GM23338 (cell line): Measurements from ENCODE around the gene HELZ. TPM values are rescaled to one million over a fixed set of nuclear protein-coding genes. Genes with fewer than 3 reads are reported as not detected.

ENCODE experiments used
- ATAC-seq: fragments of 200-7000 bp; cut with Tn5 transposase; 3 replicates; pipeline ENCODE4 v1.9.1; 2020
- DNase-seq: peaks from one replicate; pipeline ENCODE4 v3.0.0-alpha.2; 2015; ENCODE audit warnings: low spot score
- H2AFZ ChIP-seq: fragments of 200-600 bp; sonication (generic); 2 replicates; pipeline ENCODE4 v1.8.0; 2016; ENCODE audit warnings: antibody characterized with exemption, mild to moderate bottlenecking, moderate library complexity
- H3F3A ChIP-seq: fragments of 200-600 bp; sonication (generic); replicated peaks from 2 replicates; pipeline ENCODE4 v1.8.0; 2017; ENCODE audit warnings: antibody characterized with exemption, mixed run types, low read depth
- H3K27ac ChIP-seq: fragments of 200-600 bp; sonication (generic); 2 replicates; pipeline ENCODE4 v1.6.1; 2016; ENCODE audit warnings: low read depth
- H3K27me3 ChIP-seq: fragments of 200-600 bp; sonication (generic); 2 replicates; pipeline ENCODE4 v1.8.0; 2016; ENCODE audit warnings: mild to moderate bottlenecking, mixed run types, moderate library complexity; ENCODE audit not compliant: insufficient read depth
- H3K36me3 ChIP-seq: fragments of 200-600 bp; sonication (generic); 2 replicates; pipeline ENCODE4 v1.8.0; 2016; ENCODE audit warnings: mild to moderate bottlenecking; ENCODE audit not compliant: insufficient read depth
- H3K4me1 ChIP-seq: fragments of 200-600 bp; sonication (generic); 2 replicates; pipeline ENCODE4 v1.8.0; 2016; ENCODE audit warnings: mild to moderate bottlenecking, moderate library complexity; ENCODE audit not compliant: insufficient read depth
- H3K4me2 ChIP-seq: fragments of 200-600 bp; sonication (generic); 2 replicates; pipeline ENCODE4 v1.7.1; 2017; ENCODE audit warnings: mixed run types
- H3K4me3 ChIP-seq: fragments of 200-600 bp; sonication (generic); 2 replicates; pipeline ENCODE4 v1.6.1; 2016; ENCODE audit warnings: mixed run types
- H3K79me2 ChIP-seq: fragments of 200-600 bp; sonication (generic); replicated peaks from 2 replicates; pipeline ENCODE4 v1.8.0; 2017; ENCODE audit warnings: mild to moderate bottlenecking; ENCODE audit not compliant: insufficient read depth
- H3K9me2 ChIP-seq: fragments of 200-600 bp; sonication (generic); 2 replicates; pipeline ENCODE4 v1.8.0; 2017; ENCODE audit not compliant: insufficient read depth
- H4K20me1 ChIP-seq: fragments of 200-600 bp; sonication (generic); replicated peaks from 2 replicates; pipeline ENCODE4 v1.8.0; 2017; ENCODE audit warnings: mild to moderate bottlenecking; ENCODE audit not compliant: insufficient read depth
- H3K27ac Mint-ChIP-seq: 2 replicates; pipeline ENCODE4 v1.8.0; 2020; ENCODE audit warnings: inconsistent platforms, mild to moderate bottlenecking, moderate library complexity, mixed read lengths
- H3K27me3 Mint-ChIP-seq: 3 replicates; pipeline ENCODE4 v1.8.0; 2022; ENCODE audit warnings: low read depth, mild to moderate bottlenecking, moderate library complexity, mixed read lengths, inconsistent platforms; ENCODE audit not compliant: insufficient read depth, poor library complexity
- H3K36me3 Mint-ChIP-seq: 3 replicates; pipeline ENCODE4 v1.8.0; 2021; ENCODE audit warnings: low read depth, mild to moderate bottlenecking, inconsistent platforms, moderate library complexity, mixed read lengths
- H3K4me1 Mint-ChIP-seq: 3 replicates; pipeline ENCODE4 v1.8.0; 2020; ENCODE audit warnings: mild to moderate bottlenecking, inconsistent platforms, mixed read lengths
- H3K4me3 Mint-ChIP-seq: 3 replicates; pipeline ENCODE4 v1.8.0; 2021; ENCODE audit warnings: moderate library complexity, mild to moderate bottlenecking, inconsistent platforms, mixed read lengths
- H3K9me3 Mint-ChIP-seq: 3 replicates; pipeline ENCODE4 v1.8.0; 2020; ENCODE audit warnings: moderate library complexity, mild to moderate bottlenecking, inconsistent platforms, mixed read lengths
- CREB1 ChIP-seq: fragments of 250-450 bp; sonication (Bioruptor Pico); IDR thresholded peaks from 2 replicates; pipeline ENCODE4 v1.5.0; 2020; ENCODE audit warnings: low read depth, mild to moderate bottlenecking, moderate library complexity
- EZH2phosphoT487 ChIP-seq: fragments of 200-600 bp; sonication (generic); IDR thresholded peaks from one replicate; pipeline ENCODE4 v1.8.1; 2018; ENCODE audit warnings: antibody characterized with exemption; ENCODE audit not compliant: unreplicated experiment
- JUNB ChIP-seq: IDR thresholded peaks from one replicate; pipeline ENCODE4 v1.6.1; 2016; ENCODE audit warnings: antibody characterized with exemption; ENCODE audit not compliant: unreplicated experiment
- POLR2AphosphoS5 ChIP-seq: IDR thresholded peaks from 2 replicates; pipeline ENCODE4 v1.6.1; 2016; ENCODE audit warnings: antibody characterized with exemption, low read depth
- STAT1 ChIP-seq: IDR thresholded peaks from one replicate; pipeline ENCODE4 v1.6.1; 2016; ENCODE audit warnings: antibody characterized with exemption; ENCODE audit not compliant: unreplicated experiment
- ZNF114 ChIP-seq: fragments of 250-450 bp; sonication (Bioruptor Pico); IDR thresholded peaks from 2 replicates; pipeline ENCODE4 v1.5.0; 2020; ENCODE audit warnings: mild to moderate bottlenecking, moderate library complexity
- ZNF331 ChIP-seq: fragments of 250-450 bp; sonication (Bioruptor Pico); IDR thresholded peaks from 2 replicates; pipeline ENCODE4 v1.5.0; 2020; ENCODE audit warnings: low read depth, mild to moderate bottlenecking, moderate library complexity
- polyA plus RNA-seq: library from polyadenylated mRNA; unstranded; fragments of >200 nt; fragmentation: Nextera tagmentation; extraction: Ambion mirVana; gene quantifications from 2 replicates; pipeline ENCODE4 v1.2.1, GENCODE V29; 2016
- total RNA-seq: library from RNA; depleted of rRNA; stranded (reverse); fragments of >200 nt; shearing (Covaris generic); gene quantifications from 2 replicates; pipeline ENCODE4 v1.2.3, GENCODE V29; 2014
- TF ChIP-seq, protein P1 (sequence below): IDR thresholded peaks from 2 replicates; pipeline ENCODE4 v1.6.1; 2016; ENCODE audit warnings: antibody characterized with exemption

The HELZ gene
- total and polyA plus RNA-seq, 2 experiments from 2014 or later, result 38.9 to 62.0 TPM

DNA sequence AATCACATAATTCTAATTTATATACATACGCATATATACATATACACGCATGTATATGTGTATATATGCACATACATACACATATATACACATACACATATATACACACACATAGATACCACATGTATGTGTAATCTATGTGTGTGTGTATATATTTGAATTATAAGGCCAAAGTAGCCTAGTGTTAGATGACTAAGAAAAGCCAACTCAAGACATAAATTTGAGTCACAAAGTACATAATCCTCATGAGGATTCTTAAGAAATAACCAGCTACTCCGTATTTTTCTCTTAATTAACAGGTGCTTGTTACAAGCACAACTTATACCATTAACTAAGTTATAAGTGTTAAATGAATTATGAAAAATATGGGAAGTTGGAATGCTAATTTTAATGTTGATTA is 115.7 kb downstream of the HELZ start:
- Mint-ChIP-seq H3K27me3 (no peaks in the 10 kb centered on the region), H3K4me1 (no peaks in the 10 kb centered on the region), H3K36me3 (no peaks in the 10 kb centered on the region), H3K9me3 (no peaks in the 10 kb centered on the region), H3K27ac (no peak overlapping the region), H3K4me3 (no peak overlapping the region)
- Histone ChIP-seq H3K27me3 (no peaks in the 10 kb centered on the region), H3K79me2 (no peaks in the 10 kb centered on the region), H4K20me1 (no peaks in the 10 kb centered on the region), H2AFZ (no peak overlapping the region), H3K27ac (no peak overlapping the region), H3K4me3 (no peak overlapping the region), H3F3A (no peaks in the 10 kb centered on the region), H3K36me3 (no peaks in the 10 kb centered on the region), H3K9me2 (no peaks in the 10 kb centered on the region), H3K4me1 (no peaks in the 10 kb centered on the region), H3K4me2 (no peak overlapping the region)
- ATAC-seq, result no peak
- DNase-seq, result no peak
- no peak for TF ChIP-seq POLR2AphosphoS5
- TF ChIP-seq ZNF331, result no peak
- TF ChIP-seq, protein P1, sequence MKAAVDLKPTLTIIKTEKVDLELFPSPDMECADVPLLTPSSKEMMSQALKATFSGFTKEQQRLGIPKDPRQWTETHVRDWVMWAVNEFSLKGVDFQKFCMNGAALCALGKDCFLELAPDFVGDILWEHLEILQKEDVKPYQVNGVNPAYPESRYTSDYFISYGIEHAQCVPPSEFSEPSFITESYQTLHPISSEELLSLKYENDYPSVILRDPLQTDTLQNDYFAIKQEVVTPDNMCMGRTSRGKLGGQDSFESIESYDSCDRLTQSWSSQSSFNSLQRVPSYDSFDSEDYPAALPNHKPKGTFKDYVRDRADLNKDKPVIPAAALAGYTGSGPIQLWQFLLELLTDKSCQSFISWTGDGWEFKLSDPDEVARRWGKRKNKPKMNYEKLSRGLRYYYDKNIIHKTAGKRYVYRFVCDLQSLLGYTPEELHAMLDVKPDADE, result no peak
- TF ChIP-seq ZNF114 (CRISPR knock-in tag), result no peak

GRCh38 chr17:67128700-67129099 is 116.3 kb downstream of the HELZ start:
- H3K4me3 ChIP-seq, result no peak overlapping the region
- no peak for ATAC-seq
- H3K79me2 ChIP-seq, result no peaks in the 10 kb centered on the region
- no peaks in the 10 kb centered on the region for H3K36me3 ChIP-seq
- no peaks in the 10 kb centered on the region for H3K36me3 Mint-ChIP-seq
- no peaks in the 10 kb centered on the region for H4K20me1 ChIP-seq
- no peak overlapping the region for H3K4me2 ChIP-seq
- no peaks in the 10 kb centered on the region for H3K9me2 ChIP-seq
- no peak overlapping the region for H3K27ac Mint-ChIP-seq
- no peaks in the 10 kb centered on the region for H3K4me1 Mint-ChIP-seq
- no peak for DNase-seq
- no peaks in the 10 kb centered on the region for H3K27me3 ChIP-seq
- H3K27me3 Mint-ChIP-seq, result no peaks in the 10 kb centered on the region
- no peak overlapping the region for H2AFZ ChIP-seq
- H3K4me3 Mint-ChIP-seq, result no peak overlapping the region
- H3K9me3 Mint-ChIP-seq, result no peaks in the 10 kb centered on the region
- H3K4me1 ChIP-seq, result no peaks in the 10 kb centered on the region
- no peak overlapping the region for H3K27ac ChIP-seq
- TF ChIP-seq JUNB, result no peak
- H3F3A ChIP-seq, result no peaks in the 10 kb centered on the region

- Histone ChIP-seq H3K79me2 (no peaks in the 10 kb centered on the region), H3K4me3 (no peak overlapping the region), H4K20me1 (no peaks in the 10 kb centered on the region), H2AFZ (no peak overlapping the region), H3F3A (no peaks in the 10 kb centered on the region), H3K4me2 (no peak overlapping the region), H3K9me2 (no peaks in the 10 kb centered on the region), H3K27me3 (no peaks in the 10 kb centered on the region), H3K4me1 (no peaks in the 10 kb centered on the region), H3K27ac (no peak overlapping the region), H3K36me3 (no peaks in the 10 kb centered on the region; the same call in 1 of the 2 replicates)
- TF ChIP-seq CREB1 (no peak), EZH2phosphoT487 (no peak), ZNF114 (CRISPR knock-in tag) (no peak), STAT1 (no peak)
- DNase-seq, result no peak
- ATAC-seq, result no peak
- H3K27ac Mint-ChIP-seq, result no peak overlapping the region
- no peak overlapping the region for H3K4me3 Mint-ChIP-seq
- H3K9me3 Mint-ChIP-seq, result no peaks in the 10 kb centered on the region
- H3K4me1 Mint-ChIP-seq, result no peaks in the 10 kb centered on the region
- H3K36me3 Mint-ChIP-seq, result peaks cover 1% of the 10 kb centered on the region; the same call in 2 of the 3 replicates
- H3K27me3 Mint-ChIP-seq, result no peaks in the 10 kb centered on the region
Measured at GRCh38 chr17:67127925-67128324, 117.1 kb downstream of the HELZ start.
